Measurements from ENCODE around the gene RBFOX2. TPM values are rescaled to one million over a fixed set of nuclear protein-coding genes. Genes with fewer than 3 reads are reported as not detected.

Gene RBFOX2
- total and polyA plus RNA-seq, 2 donors (not counting 3 experiments of a cell fraction or from before 2014, with no cell fraction given): 125 to 142 TPM

DNA sequence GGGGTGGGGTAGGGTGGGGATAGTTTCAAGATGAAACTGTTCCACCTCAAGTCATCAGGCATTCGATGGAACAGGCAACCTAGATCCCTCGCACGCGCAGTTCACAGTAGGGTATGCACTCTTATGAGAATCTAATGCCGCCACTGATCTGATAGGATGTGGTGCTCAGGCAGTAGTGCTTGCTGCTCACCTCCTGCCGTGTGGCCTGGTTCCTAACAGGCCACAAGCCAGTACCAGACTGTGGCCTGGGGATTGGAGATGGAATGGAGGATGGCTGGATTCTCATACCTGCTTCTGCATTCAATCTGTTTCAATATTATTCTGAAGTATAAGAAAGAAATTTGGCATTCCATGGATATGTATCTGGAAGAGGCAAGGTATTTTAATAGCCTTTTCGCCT is 73.1 kb downstream of the RBFOX2 start:
- Histone ChIP-seq H4K20me1 (replicated peaks; ENCODE audit: control insufficient read depth, extremely low read depth, insufficient read depth, low read length) (no peaks in the 10 kb centered on the region), H3K4me2 (ENCODE audit: insufficient read depth, low read length) (no peak overlapping the region), H3K9ac (replicated peaks; ENCODE audit: extremely low read depth, insufficient read depth, low read length) (no peak overlapping the region), H3K27me3 (ENCODE audit: control insufficient read depth in 2 of 2, insufficient read depth in 2 of 2, low read length in 2 of 2) (no peaks in the 10 kb centered on the region), H3K4me3 (replicated peaks in 1 of 3; ENCODE audit: insufficient read depth in 1 of 3, low read depth in 1 of 3, low read length in 3 of 3) (no peak overlapping the region), H3K36me3 (ENCODE audit: control insufficient read depth in 2 of 2, extremely low read depth in 1 of 2, insufficient read depth in 2 of 2, low read length in 2 of 2) (no peaks in the 10 kb centered on the region), H2AFZ (ENCODE audit: low read depth, low read length) (no peak overlapping the region), H3K27ac (ENCODE audit: insufficient read depth, low read depth, low read length) (no peak overlapping the region), H3K9me1 (replicated peaks; ENCODE audit: control insufficient read depth, extremely low read depth, insufficient read depth, low read length) (peaks cover 4% of the 10 kb centered on the region), H3K4me1 (ENCODE audit: control insufficient read depth, extremely low read depth, insufficient read depth, low read length) (peaks cover 15% of the 10 kb centered on the region), H3K9me3 (replicated peaks; ENCODE audit: control insufficient read depth, insufficient read depth, low read length) (no peaks in the 10 kb centered on the region), H3K79me2 (ENCODE audit: control insufficient read depth, insufficient read depth, low read length) (peaks cover 36% of the 10 kb centered on the region)
- TF ChIP-seq JUN (IDR thresholded peaks at IDR 0.05; ENCODE audit: borderline replicate concordance, insufficient read depth, insufficient read length, low read depth): no peak
- no peak for TF ChIP-seq MYC (IDR thresholded peaks at IDR 0.05; ENCODE audit: low read depth, low read length)
- TF ChIP-seq, protein P1, sequence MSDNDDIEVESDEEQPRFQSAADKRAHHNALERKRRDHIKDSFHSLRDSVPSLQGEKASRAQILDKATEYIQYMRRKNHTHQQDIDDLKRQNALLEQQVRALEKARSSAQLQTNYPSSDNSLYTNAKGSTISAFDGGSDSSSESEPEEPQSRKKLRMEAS (IDR thresholded peaks at IDR 0.05; ENCODE audit: insufficient read depth, insufficient read length): no peak
- TF ChIP-seq POLR2A (IDR thresholded peaks at IDR 0.05; ENCODE audit: low read depth, low read length): no peak
- TF ChIP-seq, protein P2, sequence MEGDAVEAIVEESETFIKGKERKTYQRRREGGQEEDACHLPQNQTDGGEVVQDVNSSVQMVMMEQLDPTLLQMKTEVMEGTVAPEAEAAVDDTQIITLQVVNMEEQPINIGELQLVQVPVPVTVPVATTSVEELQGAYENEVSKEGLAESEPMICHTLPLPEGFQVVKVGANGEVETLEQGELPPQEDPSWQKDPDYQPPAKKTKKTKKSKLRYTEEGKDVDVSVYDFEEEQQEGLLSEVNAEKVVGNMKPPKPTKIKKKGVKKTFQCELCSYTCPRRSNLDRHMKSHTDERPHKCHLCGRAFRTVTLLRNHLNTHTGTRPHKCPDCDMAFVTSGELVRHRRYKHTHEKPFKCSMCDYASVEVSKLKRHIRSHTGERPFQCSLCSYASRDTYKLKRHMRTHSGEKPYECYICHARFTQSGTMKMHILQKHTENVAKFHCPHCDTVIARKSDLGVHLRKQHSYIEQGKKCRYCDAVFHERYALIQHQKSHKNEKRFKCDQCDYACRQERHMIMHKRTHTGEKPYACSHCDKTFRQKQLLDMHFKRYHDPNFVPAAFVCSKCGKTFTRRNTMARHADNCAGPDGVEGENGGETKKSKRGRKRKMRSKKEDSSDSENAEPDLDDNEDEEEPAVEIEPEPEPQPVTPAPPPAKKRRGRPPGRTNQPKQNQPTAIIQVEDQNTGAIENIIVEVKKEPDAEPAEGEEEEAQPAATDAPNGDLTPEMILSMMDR (IDR thresholded peaks at IDR 0.05; ENCODE audit: extremely low read depth in 1 of 2, insufficient read depth in 1 of 2, low read depth in 1 of 2, low read length in 2 of 2): no peak
- no peak for TF ChIP-seq FOS (IDR thresholded peaks at IDR 0.05; ENCODE audit: borderline replicate concordance, insufficient read depth, low read length)
- no peak for TF ChIP-seq POLR2AphosphoS5 (IDR thresholded peaks at IDR 0.05; ENCODE audit: insufficient read depth, low read depth, low read length)
- TF ChIP-seq GATA2 (IDR thresholded peaks at IDR 0.05; ENCODE audit: insufficient read depth, insufficient read length, low read depth, low read length): no peak
- TF ChIP-seq EZH2 (IDR thresholded peaks at IDR 0.05; ENCODE audit: borderline replicate concordance, low read depth, low read length, severe bottlenecking): no peak
- no TSS peak for BruUV-seq (replicated peaks)
- POLR2A ChIA-PET: no interaction called here
- dilution Hi-C loops (cut with MboI; ENCODE audit: extremely low pct_ligation_motif_present, low sequenced_read_pairs) (no loop called here), intact Hi-C loops (cut with micrococcal nuclease) (no loop called here)
- FAIRE-seq (no peak), DNase-seq (ENCODE audit: low read depth, low spot score) (no peak)
- CTCF ChIA-PET: interaction anchor here (0.7 to 4.0 kb wide), 3 partner anchors 17 to 111 kb away, joined by 3 to 19 read pairs (median 3); no protein-coding TSS in a partner anchor
